HG03103 (cell line): ENCODE measurements around the gene TBC1D16.

Source experiments
- ATAC-seq: cut with Tn5 transposase; IDR thresholded peaks from one replicate; pipeline ENCODE4 v1.9.1; 2021; ENCODE audit warnings: low read depth; ENCODE audit not compliant: unreplicated experiment

TBC1D16 gene

GRCh38 chr17:79919862-79920720, 115.6 kb downstream of the TBC1D16 start:
- ATAC-seq: no peak

DNA sequence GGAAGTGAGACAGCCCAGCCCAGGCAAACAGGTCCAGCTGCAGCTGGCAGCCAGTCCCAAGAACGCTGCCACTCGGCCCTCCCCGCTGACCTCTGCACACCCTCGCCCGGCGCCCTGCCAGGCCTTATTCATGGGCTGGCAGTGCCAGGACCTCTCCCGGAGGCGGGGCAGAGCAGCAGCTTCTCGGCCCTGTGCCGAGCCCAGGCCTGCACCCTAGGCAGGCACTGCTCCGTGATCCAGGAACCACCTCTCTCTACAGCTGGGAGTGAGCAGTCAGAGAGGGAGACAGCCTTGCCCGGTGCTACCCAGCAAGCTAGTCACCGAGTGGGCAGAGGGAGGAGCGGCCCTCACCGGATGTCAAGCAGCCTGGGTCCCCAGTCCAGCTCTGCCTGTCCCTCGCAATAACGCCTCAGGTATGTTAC, 116.5 kb downstream of the TBC1D16 start:
- ATAC-seq: no peak

DNA sequence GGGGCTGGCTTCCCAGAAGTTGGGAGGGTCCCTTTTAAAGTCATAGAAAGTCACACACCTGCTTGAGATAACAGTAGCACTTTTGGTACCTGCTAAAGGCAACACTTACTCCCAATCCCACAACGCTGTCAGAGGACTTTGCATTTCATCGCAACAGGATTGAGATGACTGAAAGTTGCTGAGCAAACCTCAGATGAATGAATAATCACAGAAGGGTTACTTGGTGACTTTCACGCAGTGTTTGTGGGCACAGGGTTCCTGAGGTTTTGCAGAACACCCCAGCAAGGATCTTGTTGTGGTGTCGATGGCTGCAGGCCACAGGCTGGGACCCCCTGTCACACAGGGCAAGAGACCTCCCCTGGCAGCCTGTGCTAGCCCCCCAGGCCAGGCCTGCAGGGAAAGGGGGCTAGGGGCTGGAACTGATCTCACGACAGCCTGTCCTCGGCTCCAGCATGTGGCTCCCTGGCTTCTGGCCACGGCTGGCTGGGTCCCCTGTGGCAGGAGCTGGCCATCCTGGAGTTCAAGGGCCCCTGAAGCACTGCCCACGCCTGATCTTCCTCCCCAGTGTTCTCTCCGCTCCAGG, 117.0 kb downstream of the TBC1D16 start:
- ATAC-seq: no peak

DNA sequence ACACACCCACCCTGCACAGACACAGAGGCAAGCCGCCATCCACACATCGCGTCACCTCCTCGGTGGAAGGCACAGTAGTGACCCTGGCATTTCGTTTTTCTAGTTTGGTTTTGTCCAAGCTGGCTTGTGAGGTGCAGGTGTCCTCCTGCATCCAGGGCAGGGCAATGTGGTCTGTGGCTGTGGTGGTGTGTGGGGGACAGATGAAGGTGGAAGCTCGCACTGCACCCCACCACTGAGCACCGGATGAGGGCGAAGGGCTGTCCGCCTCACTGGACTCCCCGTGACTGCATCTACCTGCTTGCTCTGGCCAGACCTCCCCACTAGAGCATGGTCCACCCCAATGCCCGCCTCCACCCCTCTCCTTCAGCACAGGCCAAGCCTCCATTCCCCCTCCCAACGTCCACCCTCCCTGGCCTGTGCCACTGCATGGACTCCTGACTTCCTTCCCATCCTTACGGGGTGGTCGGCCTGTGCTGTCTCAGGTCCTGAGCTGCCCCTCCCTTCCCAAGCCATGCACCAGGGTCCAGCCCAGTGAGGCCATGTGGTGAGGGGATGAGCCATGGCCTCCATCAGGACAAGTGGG, 117.7 kb downstream of the TBC1D16 start:
- no peak for ATAC-seq

GRCh38 chr17:79916991-79917901, 118.4 kb downstream of the TBC1D16 start:
- ATAC-seq: no peak

DNA sequence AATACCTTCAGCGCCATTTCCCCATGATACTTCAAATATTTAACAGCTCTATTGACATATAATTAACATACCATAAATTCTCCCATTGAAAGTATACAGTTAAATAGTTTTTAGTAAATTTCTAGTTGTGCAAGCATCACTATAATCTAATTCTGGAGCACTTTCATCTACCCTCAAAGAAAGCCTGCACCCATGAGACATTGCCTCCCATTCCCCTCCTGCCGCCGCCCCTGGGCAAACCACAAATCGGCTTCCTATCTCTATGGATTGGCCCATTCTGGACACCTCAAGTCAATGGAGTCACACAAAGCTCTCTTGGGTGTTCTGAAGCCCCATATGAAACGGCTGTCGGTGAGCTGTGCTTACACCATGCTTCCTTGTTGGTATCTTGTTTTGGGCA, 119.2 kb downstream of the TBC1D16 start:
- no peak for ATAC-seq

- no peak for ATAC-seq
These were observed 119.7 kb downstream of the TBC1D16 start for GRCh38 chr17:79915850-79916430.

DNA sequence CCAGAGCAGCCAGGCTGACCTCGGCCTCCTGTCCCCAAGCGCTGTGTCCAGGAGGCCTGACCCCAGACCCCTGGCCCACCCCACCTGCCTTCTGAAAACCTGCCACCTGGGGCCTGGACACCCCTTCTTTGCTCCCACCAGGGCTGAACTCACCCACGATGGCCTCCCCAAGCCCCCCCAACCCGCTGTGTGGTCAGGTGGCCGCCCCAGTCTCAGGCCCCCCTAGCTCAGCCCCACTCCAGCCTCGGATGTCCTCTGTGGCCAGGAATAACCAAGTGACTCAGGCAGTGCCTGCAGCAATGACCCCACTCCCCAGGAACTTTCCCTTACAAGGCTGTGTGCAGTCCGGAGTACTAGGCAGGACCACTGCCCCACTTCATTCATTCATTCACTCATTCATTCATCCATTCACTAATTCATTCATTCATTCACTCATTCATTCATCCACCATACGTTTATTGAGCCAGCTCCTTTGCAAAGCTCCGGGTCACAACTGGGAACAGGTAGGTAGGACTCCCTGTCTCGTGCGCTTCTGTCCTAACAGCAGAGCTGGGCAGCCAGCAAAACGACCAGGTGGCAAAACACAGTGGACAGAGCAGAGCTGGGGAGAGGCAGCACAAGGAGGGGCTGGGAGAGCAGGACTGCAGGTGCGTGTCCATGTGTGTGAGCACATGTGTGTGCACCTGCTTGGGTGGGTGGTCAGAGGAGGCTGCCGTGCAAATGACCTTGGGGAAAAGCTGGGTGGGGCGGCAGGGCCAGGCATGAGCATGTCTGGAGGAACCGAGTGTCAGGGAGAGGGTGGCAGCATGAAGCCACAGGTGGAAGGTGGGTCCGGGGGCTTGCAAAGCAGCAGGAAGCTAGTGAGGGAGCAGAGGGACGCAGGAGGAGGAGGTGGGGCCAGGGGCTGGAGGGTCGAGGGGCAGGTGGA, 120.6 kb downstream of the TBC1D16 start:
- no peak for ATAC-seq

DNA sequence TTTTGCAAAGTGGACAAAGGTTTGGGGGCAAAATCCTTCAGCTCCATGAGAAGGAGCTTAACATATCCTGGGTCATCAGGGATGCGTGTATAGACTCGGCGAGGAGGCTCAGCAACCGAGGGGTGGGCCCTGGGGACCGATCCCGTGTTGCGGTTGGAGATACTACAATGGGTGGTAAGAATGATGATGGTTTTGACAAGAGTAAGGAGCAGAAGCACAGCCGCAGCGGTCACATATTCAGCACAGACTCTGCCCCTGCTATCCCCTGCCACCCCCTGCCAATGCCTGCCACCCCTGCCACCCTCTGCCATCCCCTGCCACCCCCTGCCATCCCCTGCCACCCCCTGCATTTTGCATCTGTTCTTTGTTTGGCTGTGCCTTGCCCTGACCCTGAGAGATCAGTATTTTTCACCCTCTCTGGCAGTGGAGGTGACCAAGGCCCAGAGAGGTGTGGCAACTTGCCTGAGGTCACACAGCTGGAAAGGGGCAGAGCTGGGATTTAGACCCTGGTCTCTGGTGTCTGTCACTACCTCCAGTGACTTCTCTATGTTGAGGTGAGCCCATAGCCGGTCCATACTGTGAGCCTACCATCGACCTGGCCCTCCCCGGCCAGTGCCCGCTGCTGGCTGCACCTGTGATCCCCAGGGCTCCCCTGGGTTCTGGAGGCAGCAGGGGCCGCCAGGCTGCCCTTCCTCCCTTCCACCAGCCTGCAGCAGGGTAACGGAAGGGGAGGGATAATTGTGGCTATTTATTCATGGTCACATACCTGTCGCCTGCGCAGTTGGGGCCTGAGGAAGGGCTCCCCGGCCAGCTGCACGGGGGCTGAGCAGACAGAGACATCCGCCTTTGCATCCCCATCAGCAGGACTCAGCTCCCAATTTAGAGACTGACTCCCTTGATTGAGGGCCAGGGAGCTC, 121.5 kb downstream of the TBC1D16 start:
- no peak for ATAC-seq

DNA sequence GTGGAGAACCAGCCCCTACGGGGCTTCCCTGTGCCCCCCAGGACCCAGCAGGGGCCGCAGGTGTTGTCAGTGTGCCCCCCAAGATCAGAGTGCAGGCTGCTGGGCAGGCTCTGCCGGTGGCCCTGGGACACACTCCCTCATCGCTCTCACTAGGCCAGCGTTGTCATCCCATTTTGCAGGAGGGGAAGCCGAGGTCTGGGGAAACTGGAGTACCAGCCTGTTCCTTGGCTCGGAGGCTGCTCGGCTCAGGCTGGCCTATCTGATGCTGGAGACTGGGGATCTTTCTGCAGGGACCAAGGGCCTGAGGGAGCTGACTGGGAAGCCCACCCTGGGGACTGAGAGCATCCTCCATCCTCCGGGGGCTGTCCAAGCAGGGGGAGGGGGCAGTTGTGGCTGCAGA, 122.2 kb downstream of the TBC1D16 start:
- no peak for ATAC-seq

GRCh38 chr17:79912552-79913330, 122.9 kb downstream of the TBC1D16 start:
- ATAC-seq: no peak

GRCh38 chr17:79911430-79912399, 124.0 kb downstream of the TBC1D16 start:
- ATAC-seq: no peak

- ATAC-seq: no peak
These were observed 124.7 kb downstream of the TBC1D16 start for GRCh38 chr17:79910985-79911361.

GRCh38 chr17:79909121-79909520, 126.6 kb downstream of the TBC1D16 start:
- no peak for ATAC-seq

GRCh38 chr17:79907850-79908249, 127.8 kb downstream of the TBC1D16 start:
- ATAC-seq: no peak

DNA sequence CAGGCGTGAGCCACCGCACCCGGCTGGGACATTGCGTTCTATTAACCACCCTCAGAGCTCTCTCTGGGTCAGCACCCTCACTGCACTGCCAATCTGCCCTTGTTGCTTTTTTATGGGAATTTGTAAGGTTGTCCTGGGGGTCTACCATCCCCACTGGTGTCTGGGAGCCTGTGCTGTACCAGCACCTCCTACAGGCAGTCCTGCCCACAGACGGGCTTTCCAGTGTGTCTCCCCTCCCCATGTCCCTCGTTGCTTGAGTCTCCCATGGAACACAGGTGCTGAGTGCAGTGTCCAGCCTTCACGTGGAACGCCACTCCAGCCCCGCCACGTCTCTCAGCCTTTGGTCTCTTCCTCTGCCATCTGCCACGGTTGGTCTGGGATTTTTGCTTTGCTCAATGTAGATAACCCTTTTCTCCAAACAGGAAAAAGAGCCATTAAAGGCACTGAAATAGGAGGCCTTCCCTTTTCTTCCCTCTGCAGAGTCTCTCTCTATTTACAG, 128.4 kb downstream of the TBC1D16 start:
- no peak for ATAC-seq
